HepG2 (cell line): Measurements from ENCODE around the gene USP11. TPM values are rescaled to one million over a fixed set of nuclear protein-coding genes. Genes with fewer than 3 reads are reported as not detected.

Source experiments
- ATAC-seq: fragments of 200-7000 bp; cut with Tn5 transposase; 3 replicates; pipeline ENCODE4 v1.9.1; 2020; ENCODE audit warnings: mild to moderate bottlenecking, moderate library complexity
- BruUV-seq: library from RNA; stranded (reverse); fragments of 400-500 nt; replicated peaks from 2 replicates; lab custom pipeline; 2021; lab: Mats Ljungman, UMichigan
- CTCF ChIA-PET: fragments of 300-600 bp; formaldehyde crosslinking; extraction: SDS; loops from one replicate; lab custom pipeline; 2021; ENCODE audit warnings: low total read pairs, inconsistent platforms, low intra/inter-chr PET ratio; lab: Yijun Ruan, JAX
- POLR2A ChIA-PET: fragments of 350-600 bp; sonication (Branson Sonifier 250); formaldehyde crosslinking; loops from one replicate; lab custom pipeline; 2020; ENCODE audit warnings: antibody characterized with exemption, inconsistent platforms; lab: Yijun Ruan, JAX
- DNase-seq: peaks from one replicate; pipeline ENCODE4 v3.0.0-alpha.2; 2015; ENCODE audit warnings: low spot score
- FAIRE-seq: peaks from 3 replicates; lab custom pipeline; 2011; peaks lifted over from hg19 to GRCh38; lab: Jason Lieb, UNC
- H2AFZ ChIP-seq: one replicate; pipeline ENCODE4 v1.6.1; 2011; ENCODE audit warnings: low read length, inconsistent platforms
- H3K27ac ChIP-seq: fragments of 300-600 bp; 3 replicates; pipeline ENCODE4 v1.8.0; 2011; ENCODE audit warnings: mixed run types, mild to moderate bottlenecking, mixed read lengths, low read length, inconsistent platforms; ENCODE audit not compliant: insufficient read depth; ENCODE audit errors: extremely low read length
- H3K27me3 ChIP-seq, 2 experiments: fragments of 200-600 bp in 1 of 2; 2 replicates in 1 of 2; 3 replicates in 1 of 2; pipeline versions ENCODE4 v1.6.0 to v1.8.0; 2011; ENCODE audit warnings: low read length in 2 of 2, mild to moderate bottlenecking in 2 of 2, moderate library complexity in 2 of 2, inconsistent platforms in 1 of 2; ENCODE audit not compliant: insufficient read depth in 2 of 2, control insufficient read depth in 1 of 2
- H3K36me3 ChIP-seq, 2 experiments: fragments of 200-600 bp in 1 of 2; replicated peaks in 1 of 2; 2 replicates in 1 of 2; 3 replicates in 1 of 2; pipeline versions ENCODE4 v1.5.1 to v1.8.0; 2011; ENCODE audit warnings: low read length in 2 of 2, inconsistent platforms in 1 of 2; ENCODE audit not compliant: insufficient read depth in 2 of 2, control insufficient read depth in 1 of 2
- H3K4me1 ChIP-seq: 2 replicates; pipeline ENCODE4 v1.5.1; 2012; ENCODE audit warnings: low read length, inconsistent platforms; ENCODE audit not compliant: insufficient read depth
- H3K4me2 ChIP-seq: 2 replicates; pipeline ENCODE4 v1.6.0; 2011; ENCODE audit warnings: low read depth, low read length, inconsistent platforms
- H3K4me3 ChIP-seq, 3 experiments: fragments of 200-600 bp in 1 of 3; sonication (generic), shearing (Covaris generic) in 1 of 3; replicated peaks in 1 of 3; 2 replicates each; pipeline ENCODE4 v1.5.1; 2011 to 2016; ENCODE audit warnings: low read length in 3 of 3, inconsistent platforms in 2 of 3, low read depth in 2 of 3, mild to moderate bottlenecking in 2 of 3, control low read depth in 1 of 3, mixed read lengths in 1 of 3; ENCODE audit not compliant: insufficient read depth in 1 of 3
- H3K79me2 ChIP-seq: one replicate; pipeline ENCODE4 v1.6.1; 2011; ENCODE audit warnings: low read length, inconsistent platforms; ENCODE audit not compliant: insufficient read depth
- H3K9ac ChIP-seq: 2 replicates; pipeline ENCODE4 v1.6.0; 2011; ENCODE audit warnings: mild to moderate bottlenecking, low read depth, low read length, inconsistent platforms; ENCODE audit not compliant: insufficient read depth
- H3K9me3 ChIP-seq: 2 replicates; pipeline ENCODE4 v1.5.1; 2012; ENCODE audit warnings: mild to moderate bottlenecking, low read length
- H4K20me1 ChIP-seq: 2 replicates; pipeline ENCODE4 v1.6.0; 2011; ENCODE audit warnings: inconsistent platforms, mild to moderate bottlenecking, low read length, moderate library complexity; ENCODE audit not compliant: insufficient read depth
- AGO2 ChIP-seq: fragments of 200-400 bp; formaldehyde crosslinking; optimal IDR thresholded peaks from 2 replicates; pipeline ENCODE3; 2017; ENCODE audit warnings: mild to moderate bottlenecking, low read depth, low read length, moderate library complexity
- CAMTA2 ChIP-seq: sonication (generic); formaldehyde crosslinking; IDR thresholded peaks from 2 replicates; pipeline ENCODE4 v1.4.0; 2020; ENCODE audit warnings: mild to moderate bottlenecking, missing genetic modification reagents, borderline replicate concordance
- HNRNPUL1 ChIP-seq: fragments of 200-400 bp; formaldehyde crosslinking; IDR thresholded peaks from 2 replicates; pipeline ENCODE4 v1.6.1; 2017; ENCODE audit warnings: low read depth, mild to moderate bottlenecking, low read length, moderate library complexity
- TCF12 ChIP-seq, 2 experiments: fragments of 450-650 bp in 1 of 2; sonication (generic) in 1 of 2; formaldehyde crosslinking in 1 of 2; IDR thresholded peaks; 2 replicates each; pipeline versions ENCODE4 v1.6.1 to v1.8.0; 2017 to 2022; ENCODE audit warnings: antibody characterized with exemption in 1 of 2, mild to moderate bottlenecking in 1 of 2, missing genetic modification reagents in 1 of 2, moderate library complexity in 1 of 2
- WGBS: methylation state at CpG from one replicate; pipeline ENCODE4 v1.1.6; 2017; ENCODE audit warnings: low lambda C conversion rate; 5-methylcytosine and 5-hydroxymethylcytosine counted together
- in situ Hi-C: cut with HindIII; loops from 2 replicates; pipeline ENCODE4 v1.10.0; 2017; ENCODE audit warnings: low pct_unique_long_range_greater_than_20kb; ENCODE audit not compliant: extremely low pct_ligation_motif_present
- intact Hi-C: fragments of 100-400 bp; cut with micrococcal nuclease; formaldehyde crosslinking; loops from one replicate; pipeline ENCODE4 v1.10.0; 2022; ENCODE audit not compliant: unreplicated experiment
- polyA plus RNA-seq, 8 experiments: library from polyadenylated mRNA; depleted of rRNA in 3 of 8; stranded (reverse) in 7 of 8; unstranded in 1 of 8; fragments of >200 nt; fragmentation: Illumina TruSeq in 4 of 8; extraction: Trizol in 4 of 8; gene quantifications; 2 replicates each; pipeline versions ENCODE4 v1.2.1 to v1.2.3, GENCODE V29; 2011 to 2016; ENCODE audit warnings: low read depth in 4 of 8, missing spikeins in 1 of 8, mixed read lengths in 1 of 8; ENCODE audit not compliant: insufficient read depth in 1 of 8
- total RNA-seq, 5 experiments: library from RNA; depleted of rRNA; stranded (reverse); fragments of >200 nt; fragmentation: Illumina TruSeq; extraction: Trizol; gene quantifications; 2 replicates each; pipeline ENCODE4 v1.2.3, GENCODE V29; 2016; ENCODE audit warnings: low read depth in 1 of 5
- TF ChIP-seq, protein P1 (sequence below): sonication (generic); formaldehyde crosslinking; IDR thresholded peaks from 2 replicates; pipeline ENCODE4 v1.4.0; 2020; ENCODE audit warnings: missing genetic modification reagents
- TF ChIP-seq, protein P2 (sequence below), 2 experiments: IDR thresholded peaks; 2 replicates each; pipeline ENCODE4 v1.6.1; 2011 to 2012; ENCODE audit warnings: low read length in 2 of 2, borderline replicate concordance in 1 of 2, low read depth in 1 of 2, mild to moderate bottlenecking in 1 of 2, moderate library complexity in 1 of 2

The USP11 gene
- total and polyA plus RNA-seq, 2 of the 13 experiments (the other 11 are each of a cell fraction or from before 2014, with no cell fraction given): 23.8 to 31.7 TPM

DNA sequence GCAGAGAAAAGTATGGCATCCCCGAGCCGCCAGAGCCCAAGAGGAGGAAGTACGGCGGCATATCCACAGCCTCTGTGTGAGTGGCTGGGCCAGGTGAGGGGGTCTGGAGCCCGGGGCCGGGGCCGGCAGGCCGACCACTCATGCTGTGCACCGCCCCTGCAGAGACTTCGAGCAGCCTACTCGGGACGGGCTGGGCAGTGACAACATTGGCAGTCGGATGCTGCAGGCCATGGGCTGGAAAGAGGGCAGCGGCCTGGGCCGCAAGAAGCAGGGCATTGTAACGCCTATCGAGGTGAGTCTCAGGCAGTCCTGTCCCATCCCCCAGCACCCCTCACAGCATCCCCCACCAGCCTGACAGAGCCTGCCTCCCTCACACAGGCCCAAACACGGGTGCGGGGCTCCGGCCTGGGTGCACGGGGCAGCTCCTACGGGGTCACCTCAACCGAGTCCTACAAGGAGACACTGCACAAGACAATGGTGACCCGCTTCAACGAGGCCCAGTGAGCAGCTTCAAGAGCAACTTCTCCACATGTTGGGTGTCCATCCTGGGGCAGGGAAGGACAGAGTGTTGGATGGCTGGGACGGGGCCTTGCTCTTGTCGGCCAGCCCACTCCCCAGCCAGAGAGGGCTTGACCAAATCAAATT is 46.6 kb upstream of the USP11 start:
- H3K9me3 ChIP-seq: no peaks in the 10 kb centered on the region
- DNase-seq (no peak), ATAC-seq (no peak), FAIRE-seq (no peak)
- no peak overlapping the region for H3K4me2 ChIP-seq
- WGBS: 100% methylated on average over 1 of the region's 27 CpGs
- TSS peak; percentile 58 for BruUV-seq
- no peak overlapping the region for H3K4me3 ChIP-seq
- ChIA-PET CTCF (no interaction called here), POLR2A (no interaction called here)
- H3K27ac ChIP-seq: no peak overlapping the region
- intact Hi-C loops: no loop called here
- no peak overlapping the region for H2AFZ ChIP-seq
- H3K36me3 ChIP-seq: peaks cover 8 to 14% of the 10 kb centered on the region in 2 experiments; a peak in 2 of 5 replicates
- H3K9ac ChIP-seq: no peak overlapping the region
- no peaks in the 10 kb centered on the region for H4K20me1 ChIP-seq
- no peaks in the 10 kb centered on the region for H3K27me3 ChIP-seq
- in situ Hi-C loops: no loop called here
- H3K79me2 ChIP-seq: no peaks in the 10 kb centered on the region
- H3K4me1 ChIP-seq: 0 out of 2 replicates have a peak, but pooled peaks cover 4% of the 10 kb centered on the region
- TF ChIP-seq TCF12 (IDR thresholded peaks at IDR 0.05) (no peak), TCF12 (CRISPR knock-in tag; IDR thresholded peaks at IDR 0.05) (no peak), CAMTA2 (no peak), AGO2 (peak; percentile 26), HNRNPUL1 (no peak)
- TF ChIP-seq, protein P1, sequence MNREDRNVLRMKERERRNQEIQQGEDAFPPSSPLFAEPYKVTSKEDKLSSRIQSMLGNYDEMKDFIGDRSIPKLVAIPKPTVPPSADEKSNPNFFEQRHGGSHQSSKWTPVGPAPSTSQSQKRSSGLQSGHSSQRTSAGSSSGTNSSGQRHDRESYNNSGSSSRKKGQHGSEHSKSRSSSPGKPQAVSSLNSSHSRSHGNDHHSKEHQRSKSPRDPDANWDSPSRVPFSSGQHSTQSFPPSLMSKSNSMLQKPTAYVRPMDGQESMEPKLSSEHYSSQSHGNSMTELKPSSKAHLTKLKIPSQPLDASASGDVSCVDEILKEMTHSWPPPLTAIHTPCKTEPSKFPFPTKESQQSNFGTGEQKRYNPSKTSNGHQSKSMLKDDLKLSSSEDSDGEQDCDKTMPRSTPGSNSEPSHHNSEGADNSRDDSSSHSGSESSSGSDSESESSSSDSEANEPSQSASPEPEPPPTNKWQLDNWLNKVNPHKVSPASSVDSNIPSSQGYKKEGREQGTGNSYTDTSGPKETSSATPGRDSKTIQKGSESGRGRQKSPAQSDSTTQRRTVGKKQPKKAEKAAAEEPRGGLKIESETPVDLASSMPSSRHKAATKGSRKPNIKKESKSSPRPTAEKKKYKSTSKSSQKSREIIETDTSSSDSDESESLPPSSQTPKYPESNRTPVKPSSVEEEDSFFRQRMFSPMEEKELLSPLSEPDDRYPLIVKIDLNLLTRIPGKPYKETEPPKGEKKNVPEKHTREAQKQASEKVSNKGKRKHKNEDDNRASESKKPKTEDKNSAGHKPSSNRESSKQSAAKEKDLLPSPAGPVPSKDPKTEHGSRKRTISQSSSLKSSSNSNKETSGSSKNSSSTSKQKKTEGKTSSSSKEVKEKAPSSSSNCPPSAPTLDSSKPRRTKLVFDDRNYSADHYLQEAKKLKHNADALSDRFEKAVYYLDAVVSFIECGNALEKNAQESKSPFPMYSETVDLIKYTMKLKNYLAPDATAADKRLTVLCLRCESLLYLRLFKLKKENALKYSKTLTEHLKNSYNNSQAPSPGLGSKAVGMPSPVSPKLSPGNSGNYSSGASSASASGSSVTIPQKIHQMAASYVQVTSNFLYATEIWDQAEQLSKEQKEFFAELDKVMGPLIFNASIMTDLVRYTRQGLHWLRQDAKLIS (CRISPR knock-in tag): no peak
- TF ChIP-seq, protein P2, sequence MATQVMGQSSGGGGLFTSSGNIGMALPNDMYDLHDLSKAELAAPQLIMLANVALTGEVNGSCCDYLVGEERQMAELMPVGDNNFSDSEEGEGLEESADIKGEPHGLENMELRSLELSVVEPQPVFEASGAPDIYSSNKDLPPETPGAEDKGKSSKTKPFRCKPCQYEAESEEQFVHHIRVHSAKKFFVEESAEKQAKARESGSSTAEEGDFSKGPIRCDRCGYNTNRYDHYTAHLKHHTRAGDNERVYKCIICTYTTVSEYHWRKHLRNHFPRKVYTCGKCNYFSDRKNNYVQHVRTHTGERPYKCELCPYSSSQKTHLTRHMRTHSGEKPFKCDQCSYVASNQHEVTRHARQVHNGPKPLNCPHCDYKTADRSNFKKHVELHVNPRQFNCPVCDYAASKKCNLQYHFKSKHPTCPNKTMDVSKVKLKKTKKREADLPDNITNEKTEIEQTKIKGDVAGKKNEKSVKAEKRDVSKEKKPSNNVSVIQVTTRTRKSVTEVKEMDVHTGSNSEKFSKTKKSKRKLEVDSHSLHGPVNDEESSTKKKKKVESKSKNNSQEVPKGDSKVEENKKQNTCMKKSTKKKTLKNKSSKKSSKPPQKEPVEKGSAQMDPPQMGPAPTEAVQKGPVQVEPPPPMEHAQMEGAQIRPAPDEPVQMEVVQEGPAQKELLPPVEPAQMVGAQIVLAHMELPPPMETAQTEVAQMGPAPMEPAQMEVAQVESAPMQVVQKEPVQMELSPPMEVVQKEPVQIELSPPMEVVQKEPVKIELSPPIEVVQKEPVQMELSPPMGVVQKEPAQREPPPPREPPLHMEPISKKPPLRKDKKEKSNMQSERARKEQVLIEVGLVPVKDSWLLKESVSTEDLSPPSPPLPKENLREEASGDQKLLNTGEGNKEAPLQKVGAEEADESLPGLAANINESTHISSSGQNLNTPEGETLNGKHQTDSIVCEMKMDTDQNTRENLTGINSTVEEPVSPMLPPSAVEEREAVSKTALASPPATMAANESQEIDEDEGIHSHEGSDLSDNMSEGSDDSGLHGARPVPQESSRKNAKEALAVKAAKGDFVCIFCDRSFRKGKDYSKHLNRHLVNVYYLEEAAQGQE (IDR thresholded peaks at IDR 0.05; ENCODE audit: borderline replicate concordance in 1 of 2, low read depth in 1 of 2, low read length in 2 of 2): no peak
